Measurements from ENCODE around the gene ELF2. TPM values are rescaled to one million over a fixed set of nuclear protein-coding genes. Genes with fewer than 3 reads are reported as not detected.

The ELF2 gene
- total and polyA plus RNA-seq, 2 of the 8 experiments (the other 6 are each of a cell fraction or from before 2014, with no cell fraction given) = 21.1 to 44.3 TPM

- TF ChIP-seq CHD7 (IDR thresholded peaks at IDR 0.05; ENCODE audit: insufficient replicate concordance, low read length) = no peak
- no peak for TF ChIP-seq KDM5A (IDR thresholded peaks at IDR 0.05; ENCODE audit: low read length)
Observed at GRCh38 chr4:139053909-139054308, 123.1 kb downstream of the ELF2 start (continued).
